ENCODE measurements around the gene CLCN7. TPM values are rescaled to one million over a fixed set of nuclear protein-coding genes. Genes with fewer than 3 reads are reported as not detected.

The CLCN7 gene
- total and polyA plus RNA-seq, 2 of the 8 experiments (the other 6 are each of a cell fraction or from before 2014, with no cell fraction given) = 38.6 to 81.5 TPM

DNA sequence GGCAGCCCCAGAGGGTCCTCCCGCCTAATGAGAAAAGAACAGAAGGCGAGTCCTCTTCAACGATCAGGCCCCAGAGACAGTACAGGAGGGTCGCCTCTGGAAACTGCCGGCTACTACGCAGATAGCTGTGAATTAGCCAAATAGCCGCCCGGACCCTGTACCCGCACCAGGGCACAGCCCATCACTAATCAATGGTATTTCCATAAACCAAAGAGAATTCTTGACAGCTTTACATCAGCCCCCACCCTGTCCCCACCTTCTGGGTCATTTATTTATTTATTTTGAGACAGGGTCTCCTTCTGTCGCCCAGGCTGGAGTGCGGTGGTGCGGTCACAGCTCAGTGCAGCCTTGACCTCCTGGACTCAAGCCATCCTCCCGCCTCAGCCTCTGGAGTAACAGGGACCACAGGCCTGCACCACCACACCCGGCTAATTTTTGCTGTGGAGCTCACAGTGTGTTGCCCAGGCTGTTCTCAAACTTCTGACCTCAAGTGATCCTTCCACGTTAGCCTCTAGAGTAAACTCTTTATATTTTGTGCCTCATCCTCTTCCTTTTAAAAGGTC is 805 bp upstream of the CLCN7 start:
- no peak overlapping the region for H2BK5ac ChIP-seq (ENCODE audit: low read depth, low read length)
- no peak overlapping the region for H2AK5ac ChIP-seq (ENCODE audit: low read depth, low read length)
- H2BK12ac ChIP-seq (ENCODE audit: low read depth, low read length) = no peak overlapping the region
- peaks cover 4 to 5% of the 10 kb centered on the region in 2 experiments for H4K20me1 ChIP-seq (replicated peaks in 1 of 2; ENCODE audit: control insufficient read depth in 1 of 2, insufficient read depth in 2 of 2, low read length in 2 of 2)
- no peak overlapping the region for H4K5ac ChIP-seq (ENCODE audit: insufficient read length, low read depth, low read length)
- peaks cover 0 to 7% (median under 1%) of the 10 kb centered on the region in 4 experiments; a peak in 3 of 7 replicates for H3K4me1 ChIP-seq (replicated peaks in 1 of 4; ENCODE audit: control insufficient read depth in 3 of 4, insufficient read depth in 4 of 4, low read length in 3 of 4)
- H3K9ac ChIP-seq (replicated peaks in 1 of 4; ENCODE audit: extremely low read depth in 1 of 4, low read depth in 3 of 4, low read length in 3 of 4) = peak overlapping the region in 1 of 4 experiments; percentile 81; a peak in 3 of 7 replicates
- H2AFZ ChIP-seq (ENCODE audit: low read length) = no peak overlapping the region
- H3K23ac ChIP-seq (ENCODE audit: insufficient read length) = no peak overlapping the region
- H3K79me2 ChIP-seq (ENCODE audit: control insufficient read depth in 1 of 2, insufficient read depth in 2 of 2, low read length in 2 of 2) = peaks cover 4 to 34% of the 10 kb centered on the region in 2 experiments
- POLR2A ChIA-PET (ENCODE audit: partially characterized antibody) = interaction anchor here (0.8 to 3.0 kb wide), 4 partner anchors 8 to 49 kb away, joined by 3 to 8 read pairs (median 4); no protein-coding TSS in a partner anchor
- peaks cover 8% of the 10 kb centered on the region for H3K23me2 ChIP-seq (ENCODE audit: low read depth, low read length)
- no peak overlapping the region for H2BK15ac ChIP-seq (ENCODE audit: low read length)
- H3K14ac ChIP-seq (ENCODE audit: insufficient read length) = no peak overlapping the region
- H2BK20ac ChIP-seq (ENCODE audit: low read length) = no peak overlapping the region
- no peak overlapping the region for H3K27ac ChIP-seq (ENCODE audit: low read depth, low read length)
- CTCF ChIA-PET (ENCODE audit: partially characterized antibody) = interaction anchor here (0.7 kb wide), 1 partner anchor 93 kb away, joined by 4 read pairs; no protein-coding TSS in a partner anchor
- H3K9me3 ChIP-seq (ENCODE audit: insufficient read depth in 2 of 2, low read depth in 1 of 2, low read length in 1 of 2) = peaks cover 5 to 8% of the 10 kb centered on the region in 2 experiments; a peak in 2 of 4 replicates
- H3K4ac ChIP-seq (replicated peaks; ENCODE audit: insufficient read length, low read depth, low read length) = no peak overlapping the region
- no peak overlapping the region for H2BK120ac ChIP-seq (replicated peaks; ENCODE audit: low read depth, low read length)
- FAIRE-seq = no peak
- no peak for DNase-seq (ENCODE audit: low read depth in 1 of 2, low spot score in 2 of 2)
- peak overlapping the region; percentile 94 for H4K8ac ChIP-seq (ENCODE audit: extremely low read depth, insufficient read depth, low read length)
- H3K18ac ChIP-seq (ENCODE audit: extremely low read depth, low read length) = no peak overlapping the region
- H3K27me3 ChIP-seq (replicated peaks in 1 of 4; ENCODE audit: control insufficient read depth in 3 of 4, extremely low read depth in 1 of 4, insufficient read depth in 3 of 4, low read length in 3 of 4) = peaks cover 0 to 5% (median 0%) of the 10 kb centered on the region in 4 experiments; a peak in 2 of 7 replicates
- H3K79me1 ChIP-seq (ENCODE audit: low read depth, low read length) = peaks cover 15% of the 10 kb centered on the region
- peak overlapping the region; percentile 48 to 72 (median 60) for H3K4me3 ChIP-seq (ENCODE audit: extremely low read depth in 1 of 4, insufficient read depth in 2 of 4, low read depth in 3 of 4, low read length in 4 of 4)
- peak overlapping the region; percentile 90 to 97 for H3K4me2 ChIP-seq (ENCODE audit: insufficient read depth in 1 of 2, low read depth in 2 of 2, low read length in 2 of 2)
- 77% methylated on average over 15 of the region's 15 CpGs; no CpG with 5 or more reads in 1 of the 2 experiments for WGBS, 2 experiments (ENCODE audit: extremely low coverage in 1 of 2, insufficient coverage in 1 of 2, insufficient read length in 1 of 2, insufficient replicate concordance in 2 of 2, low coverage in 1 of 2, low lambda C conversion rate in 2 of 2, missing lambda C conversion rate in 1 of 2)
- no peaks in the 10 kb centered on the region for H3K36me3 ChIP-seq (ENCODE audit: control insufficient read depth in 2 of 4, insufficient read depth in 4 of 4, low read length in 3 of 4)
- H4K91ac ChIP-seq (replicated peaks; ENCODE audit: insufficient read length, low read length) = no peak overlapping the region
- H3K56ac ChIP-seq (replicated peaks; ENCODE audit: insufficient read length, low read depth, low read length) = no peak overlapping the region
- TF ChIP-seq YY1 (IDR thresholded peaks at IDR 0.05; ENCODE audit: low read depth, low read length) (no peak), CHD1 (IDR thresholded peaks at IDR 0.05; ENCODE audit: low read depth, low read length) (no peak), PHF8 (conservative IDR thresholded peaks at IDR 0.05; ENCODE audit: low read depth, low read length) (no peak), POLR2AphosphoS5 (IDR thresholded peaks at IDR 0.05; ENCODE audit: low read depth, low read length) (no peak), SIN3A (conservative IDR thresholded peaks at IDR 0.05 in 1 of 2, IDR thresholded peaks at IDR 0.05 in 1 of 2; ENCODE audit: low read depth in 1 of 2, low read length in 2 of 2) (no peak), SRF (IDR thresholded peaks at IDR 0.05; ENCODE audit: low read depth, low read length) (no peak), RFX5 (IDR thresholded peaks at IDR 0.05; ENCODE audit: borderline replicate concordance, low read depth, low read length) (no peak), BACH1 (IDR thresholded peaks at IDR 0.05; ENCODE audit: low read length) (no peak), RNF2 (IDR thresholded peaks at IDR 0.05; ENCODE audit: borderline replicate concordance, low read depth, low read length, missing control alignments, poor library complexity, severe bottlenecking) (no peak), GABPA (IDR thresholded peaks at IDR 0.05; ENCODE audit: borderline replicate concordance, insufficient read depth, low read length) (no peak)
- TF ChIP-seq, protein P1, sequence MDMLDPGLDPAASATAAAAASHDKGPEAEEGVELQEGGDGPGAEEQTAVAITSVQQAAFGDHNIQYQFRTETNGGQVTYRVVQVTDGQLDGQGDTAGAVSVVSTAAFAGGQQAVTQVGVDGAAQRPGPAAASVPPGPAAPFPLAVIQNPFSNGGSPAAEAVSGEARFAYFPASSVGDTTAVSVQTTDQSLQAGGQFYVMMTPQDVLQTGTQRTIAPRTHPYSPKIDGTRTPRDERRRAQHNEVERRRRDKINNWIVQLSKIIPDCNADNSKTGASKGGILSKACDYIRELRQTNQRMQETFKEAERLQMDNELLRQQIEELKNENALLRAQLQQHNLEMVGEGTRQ (IDR thresholded peaks at IDR 0.05; ENCODE audit: low read length) = no peak
